H1 (cell line): ENCODE data around the gene TTC22. TPM values are rescaled to one million over a fixed set of nuclear protein-coding genes. Genes with fewer than 3 reads are reported as not detected.

Experiments
- CBX5 ChIP-seq: fragments of 300-800, 300-1000 bp; sonication (generic); IDR thresholded peaks from 2 replicates; pipeline ENCODE4 v1.7.1; 2016; ENCODE audit warnings: antibody characterized with exemption, low read length, low read depth
- CHD7 ChIP-seq: fragments of 300-600 bp; sonication (generic); IDR thresholded peaks from 2 replicates; pipeline ENCODE4 v1.7.1; 2012; ENCODE audit warnings: low read length, moderate library complexity, mild to moderate bottlenecking, inconsistent platforms; ENCODE audit not compliant: insufficient replicate concordance
- HDAC2 ChIP-seq, 2 experiments: fragments of 300-600 bp in 1 of 2; sonication (generic) in 1 of 2; IDR thresholded peaks; 2 replicates each; pipeline ENCODE4 v1.6.1; 2011 to 2012; ENCODE audit warnings: low read depth in 2 of 2, low read length in 2 of 2, mild to moderate bottlenecking in 2 of 2, moderate library complexity in 2 of 2, borderline replicate concordance in 1 of 2, inconsistent platforms in 1 of 2
- KDM5A ChIP-seq: fragments of 200-600 bp; IDR thresholded peaks from 2 replicates; pipeline ENCODE4 v1.7.1; 2012; ENCODE audit warnings: mild to moderate bottlenecking, low read length, inconsistent platforms, mixed read lengths
- MAFK ChIP-seq: IDR thresholded peaks from 2 replicates; pipeline ENCODE4 v1.6.1; 2012; ENCODE audit warnings: low read depth, mild to moderate bottlenecking, improper control_type of control experiment, low read length
- NANOG ChIP-seq: IDR thresholded peaks from 2 replicates; pipeline ENCODE4 v1.6.1; 2011; ENCODE audit warnings: low read length, low read depth, mild to moderate bottlenecking, inconsistent platforms; ENCODE audit not compliant: insufficient read depth, poor library complexity, severe bottlenecking
- POLR2A ChIP-seq, 2 experiments: IDR thresholded peaks; 1 replicate in 1 of 2; 2 replicates in 1 of 2; pipeline ENCODE4 v1.6.1; 2011; ENCODE audit warnings: low read depth in 2 of 2, low read length in 2 of 2, mild to moderate bottlenecking in 2 of 2; ENCODE audit errors: control extremely low read depth in 1 of 2
- RAD21 ChIP-seq, 2 experiments: IDR thresholded peaks in 1 of 2; conservative IDR thresholded peaks in 1 of 2; 2 replicates each; pipeline ENCODE4 v1.6.1; 2011; ENCODE audit warnings: low read depth in 2 of 2, low read length in 2 of 2, improper control_type of control experiment in 1 of 2, inconsistent platforms in 1 of 2, mild to moderate bottlenecking in 1 of 2, moderate library complexity in 1 of 2
- RFX5 ChIP-seq: IDR thresholded peaks from 2 replicates; pipeline ENCODE4 v1.6.1; 2011; ENCODE audit warnings: low read depth, low read length, improper control_type of control experiment, borderline replicate concordance
- SIRT6 ChIP-seq: IDR thresholded peaks from one replicate; pipeline ENCODE4 v1.7.1; 2012; ENCODE audit warnings: low read length, inconsistent platforms
- polyA plus RNA-seq, 7 experiments: library from polyadenylated mRNA; depleted of rRNA in 3 of 7; stranded (reverse) in 5 of 7; unstranded in 2 of 7; fragments of >200 nt in 5 of 7; fragments of 200-250 nt in 2 of 7; gene quantifications; 1 replicate in 5 of 7; 2 replicates in 1 of 7; 4 replicates in 1 of 7; pipeline versions ENCODE4 v1.2.1 to v1.2.3, GENCODE V29; 2011 to 2013; ENCODE audit warnings: missing spikeins in 2 of 7, mixed read lengths in 2 of 7
- total RNA-seq: library from RNA; stranded (reverse); fragmentation: NEBNext Ultra II Directional; extraction: Animal tissue kit (Norgen Biotek cat#: 25700); gene quantifications from 2 replicates; pipeline ENCODE4 v1.2.1, GENCODE V29; 2021

Gene TTC22
- total and polyA plus RNA-seq, 2 of the 8 experiments (the other 6 are each of a cell fraction or from before 2014, with no cell fraction given), result 1.00 to 1.6 TPM

- TF ChIP-seq CHD7 (no peak), RAD21 (IDR thresholded peaks at IDR 0.05 in 1 of 2, conservative IDR thresholded peaks at IDR 0.05 in 1 of 2; ENCODE audit: low read depth in 2 of 2, low read length in 2 of 2) (no peak), KDM5A (no peak), SIRT6 (no peak), POLR2A (IDR thresholded peaks at IDR 0.05; ENCODE audit: control extremely low read depth in 1 of 2, low read depth in 2 of 2, low read length in 2 of 2) (no peak), HDAC2 (IDR thresholded peaks at IDR 0.05; ENCODE audit: borderline replicate concordance in 1 of 2, low read depth in 2 of 2, low read length in 2 of 2) (no peak), CBX5 (no peak), RFX5 (no peak), MAFK (no peak), NANOG (no peak)
Observed at GRCh38 chr1:54843449-54843848, 42.3 kb upstream of the TTC22 start (continued).
